ENCODE measurements around the gene TTC7B.

DNA sequence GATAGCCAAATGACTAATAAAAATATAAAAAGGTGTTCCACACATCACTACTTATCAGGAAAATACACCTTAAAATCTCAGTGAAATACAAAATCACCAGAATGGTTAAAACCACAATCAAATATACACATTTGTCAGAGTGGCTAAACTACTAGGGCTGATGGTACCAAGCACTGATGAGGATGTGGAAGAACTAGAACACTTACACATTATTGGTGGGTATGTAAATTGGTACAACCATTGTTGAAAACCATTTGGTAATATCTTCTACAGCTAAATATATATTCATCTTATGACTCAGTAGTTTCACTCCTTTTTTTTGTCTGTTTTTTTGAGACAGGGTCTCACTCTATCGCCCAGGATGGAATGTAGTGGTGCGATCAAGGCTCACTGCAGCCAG lies 48.5 kb upstream of the TTC7B start:
- TF ChIP-seq, protein P1, sequence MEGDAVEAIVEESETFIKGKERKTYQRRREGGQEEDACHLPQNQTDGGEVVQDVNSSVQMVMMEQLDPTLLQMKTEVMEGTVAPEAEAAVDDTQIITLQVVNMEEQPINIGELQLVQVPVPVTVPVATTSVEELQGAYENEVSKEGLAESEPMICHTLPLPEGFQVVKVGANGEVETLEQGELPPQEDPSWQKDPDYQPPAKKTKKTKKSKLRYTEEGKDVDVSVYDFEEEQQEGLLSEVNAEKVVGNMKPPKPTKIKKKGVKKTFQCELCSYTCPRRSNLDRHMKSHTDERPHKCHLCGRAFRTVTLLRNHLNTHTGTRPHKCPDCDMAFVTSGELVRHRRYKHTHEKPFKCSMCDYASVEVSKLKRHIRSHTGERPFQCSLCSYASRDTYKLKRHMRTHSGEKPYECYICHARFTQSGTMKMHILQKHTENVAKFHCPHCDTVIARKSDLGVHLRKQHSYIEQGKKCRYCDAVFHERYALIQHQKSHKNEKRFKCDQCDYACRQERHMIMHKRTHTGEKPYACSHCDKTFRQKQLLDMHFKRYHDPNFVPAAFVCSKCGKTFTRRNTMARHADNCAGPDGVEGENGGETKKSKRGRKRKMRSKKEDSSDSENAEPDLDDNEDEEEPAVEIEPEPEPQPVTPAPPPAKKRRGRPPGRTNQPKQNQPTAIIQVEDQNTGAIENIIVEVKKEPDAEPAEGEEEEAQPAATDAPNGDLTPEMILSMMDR (IDR thresholded peaks at IDR 0.05) = no peak
- TF ChIP-seq EZH2 (IDR thresholded peaks at IDR 0.05) (no peak), EZH2phosphoT487 (IDR thresholded peaks at IDR 0.05) (no peak)

Measured in neural progenitor cell (in vitro differentiated cells).